Occipital lobe (tissue), 2 donors: ENCODE measurements around the gene TMEM131L. TPM values are rescaled to one million over a fixed set of nuclear protein-coding genes. Genes with fewer than 3 reads are reported as not detected.
"Not testable (repeated sequence)": the region's sequence is repeated elsewhere in the genome, so short reads cannot be mapped to it uniquely, and the experiment has no call there.

Experiments
- DNase-seq: peaks from one replicate; lab custom pipeline; 2025; lab: John Stamatoyannopoulos, UW
- total RNA-seq: library from RNA; depleted of rRNA; stranded (reverse); fragments of >200 nt; gene quantifications from one replicate; pipeline ENCODE4 v1.2.3, GENCODE V29; 2014

TMEM131L gene
- total RNA-seq, 1 donor from 2014 or later: 48.7 TPM

- DNase-seq: no peak
Observed at GRCh38 chr4:153502584-153502983, 36.4 kb downstream of the TMEM131L start.

GRCh38 chr4:153506341-153507309, 40.5 kb downstream of the TMEM131L start:
- no peak for DNase-seq

GRCh38 chr4:153507310-153508073, 41.3 kb downstream of the TMEM131L start:
- DNase-seq: no peak

DNA sequence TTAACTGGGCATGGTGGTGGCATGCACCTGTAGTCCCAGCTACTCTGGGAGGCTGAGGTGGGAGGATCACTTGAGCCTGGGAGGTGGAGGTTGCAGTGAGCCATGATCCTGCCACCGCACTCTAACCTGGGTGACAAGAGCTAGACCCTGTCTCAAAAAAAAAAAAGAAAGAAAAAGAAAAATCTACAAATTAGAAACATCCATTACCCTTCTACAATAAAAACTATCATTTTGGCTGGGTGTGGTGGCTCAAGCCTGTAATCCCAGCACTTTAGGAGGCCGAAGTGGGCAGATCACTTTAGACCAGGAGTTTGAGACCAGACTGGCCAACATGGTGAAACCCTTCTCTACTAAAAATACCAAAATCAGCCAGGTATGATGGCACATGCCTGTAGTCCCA, 43.1 kb downstream of the TMEM131L start:
- not testable (repeated sequence) for DNase-seq

DNA sequence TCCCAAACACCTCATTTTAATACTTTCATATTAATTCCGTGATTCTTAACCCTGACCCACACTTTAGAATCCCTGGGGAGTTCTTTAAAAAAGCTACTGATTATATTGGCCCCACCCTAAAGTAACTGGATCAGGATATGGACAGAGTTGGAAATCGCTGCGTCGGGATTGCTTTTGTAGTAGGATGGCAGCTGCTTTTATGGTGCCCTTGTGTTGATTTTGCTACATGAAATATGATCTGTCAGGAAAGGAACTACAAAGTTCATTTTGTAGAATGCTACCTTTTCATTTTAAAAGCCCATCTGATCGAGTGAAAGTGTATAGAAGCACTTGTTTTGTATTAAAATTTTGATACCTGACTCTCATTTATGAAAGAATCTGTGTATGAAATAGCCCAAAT, 43.6 kb downstream of the TMEM131L start:
- DNase-seq: no peak

- no peak for DNase-seq
Observed at GRCh38 chr4:153510252-153511001, 44.3 kb downstream of the TMEM131L start.

DNA sequence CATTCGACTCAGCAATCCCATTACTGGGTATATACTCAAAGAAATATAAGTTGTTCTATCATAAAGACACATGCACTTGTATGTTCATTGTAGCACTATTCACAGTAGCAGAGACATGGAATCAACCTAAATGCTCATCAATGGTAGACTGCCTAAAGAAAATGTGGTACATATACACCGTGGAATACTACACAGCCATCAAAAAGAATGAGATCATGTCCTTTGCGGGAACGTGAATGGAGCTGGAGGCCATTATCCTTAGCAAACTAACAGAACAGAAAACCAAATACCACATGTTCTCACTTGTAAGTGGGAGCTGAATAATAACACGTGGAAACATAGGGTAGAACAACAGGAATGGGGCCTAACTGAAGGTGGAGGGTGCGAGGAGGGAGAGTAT, 44.9 kb downstream of the TMEM131L start:
- no peak for DNase-seq

- no peak for DNase-seq
Observed at GRCh38 chr4:153512162-153512852, 46.1 kb downstream of the TMEM131L start.

DNA sequence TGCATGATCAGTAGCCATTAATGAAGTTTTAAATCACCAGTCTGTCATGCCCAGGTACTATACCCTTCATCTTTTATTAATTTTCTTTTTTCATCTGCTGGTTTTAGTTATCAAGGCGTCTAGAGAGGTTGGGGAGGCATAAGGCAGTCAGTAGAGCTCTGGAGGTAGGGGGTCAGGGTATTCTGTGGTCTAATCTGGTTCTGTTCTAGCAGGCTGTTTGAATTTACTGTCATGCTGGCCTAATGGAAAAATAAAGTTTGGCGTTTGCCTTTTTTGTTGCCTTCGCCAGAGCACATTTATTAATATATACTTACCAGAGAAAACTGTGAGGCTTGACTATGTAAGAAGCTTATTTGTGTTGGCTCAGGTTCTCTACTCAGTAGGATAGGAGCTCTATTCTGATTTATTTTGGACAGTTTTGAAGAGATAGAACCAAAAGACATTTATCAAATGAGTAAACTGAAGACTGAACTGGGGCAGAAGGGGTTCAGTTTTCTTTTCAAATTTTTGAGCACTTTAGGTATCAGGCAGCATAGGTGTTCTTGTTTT, 46.9 kb downstream of the TMEM131L start:
- no peak for DNase-seq

DNA sequence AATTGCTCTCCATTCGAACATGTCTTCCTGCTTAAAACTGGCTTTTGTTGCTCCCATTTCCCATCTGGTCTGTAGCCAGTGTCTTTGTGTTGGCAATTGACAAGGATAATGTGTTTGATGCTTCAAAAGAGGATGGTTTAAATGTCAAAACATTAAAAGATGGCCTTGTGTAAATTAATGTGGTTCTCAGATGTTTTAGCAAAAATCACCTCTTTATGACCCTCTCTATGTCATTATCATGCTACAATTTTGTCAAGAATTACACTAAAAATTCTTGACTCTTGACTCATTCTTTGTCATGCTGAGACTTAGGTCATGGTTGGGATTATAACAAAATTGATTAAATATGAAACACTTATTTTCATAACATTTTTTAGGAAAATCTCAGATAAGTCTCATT, 47.4 kb downstream of the TMEM131L start:
- DNase-seq: no peak

- DNase-seq: no peak
Observed at GRCh38 chr4:153514001-153514526, 47.9 kb downstream of the TMEM131L start.

DNA sequence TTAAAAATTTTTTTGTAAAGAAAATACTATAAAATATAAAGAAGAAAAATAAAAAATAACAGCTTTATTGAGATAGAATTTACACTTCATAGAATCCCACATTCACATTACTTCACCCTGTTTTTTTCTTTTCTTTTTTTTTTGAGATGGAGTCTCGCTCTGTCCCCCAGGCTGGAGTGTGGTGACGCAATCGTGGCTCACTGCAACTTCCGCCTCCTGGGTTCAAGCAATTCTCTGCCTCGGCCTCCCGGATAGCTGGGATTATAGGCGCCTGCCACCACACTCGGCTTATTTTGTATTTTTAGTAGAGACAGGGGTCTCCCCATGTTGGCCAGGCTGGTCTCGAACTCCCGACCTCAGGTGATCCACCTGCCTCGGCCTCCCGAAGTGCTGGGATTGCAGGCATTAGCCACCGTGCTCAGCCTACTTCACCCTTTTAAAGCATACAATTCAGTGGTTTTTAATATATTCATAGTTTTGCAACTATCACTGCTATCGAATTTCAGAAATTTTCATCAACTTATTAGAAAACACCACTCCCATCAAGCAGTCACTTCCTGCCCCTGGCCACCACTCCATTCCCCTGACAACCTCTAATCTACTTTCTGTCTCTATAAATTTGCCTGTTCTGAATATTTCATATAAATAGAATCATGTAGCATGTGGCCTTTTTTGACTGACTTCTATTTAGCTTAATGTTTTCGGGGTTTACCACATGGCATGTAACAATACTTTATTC, 48.7 kb downstream of the TMEM131L start:
- DNase-seq: no peak

DNA sequence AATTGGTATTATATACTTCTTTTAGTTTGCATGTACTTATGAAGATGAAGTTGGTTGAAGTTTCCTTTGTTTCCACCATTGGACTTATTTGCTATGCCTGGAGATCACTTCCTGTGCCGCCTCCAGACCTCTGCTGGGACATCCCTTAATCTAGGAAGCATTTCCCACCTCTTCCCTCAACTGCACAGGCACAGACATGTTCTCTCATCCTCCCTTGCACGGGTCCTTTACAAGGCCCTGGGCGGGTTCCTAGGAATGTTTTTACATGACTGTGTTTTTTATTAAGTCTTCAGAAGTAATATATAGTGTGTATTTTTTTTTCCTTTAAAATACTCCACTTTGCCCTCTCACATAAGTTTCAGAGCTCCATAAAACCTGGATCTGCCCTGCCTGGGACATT, 51.0 kb downstream of the TMEM131L start:
- no peak for DNase-seq

- no peak for DNase-seq
Observed at GRCh38 chr4:153518001-153518400, 51.8 kb downstream of the TMEM131L start.

DNA sequence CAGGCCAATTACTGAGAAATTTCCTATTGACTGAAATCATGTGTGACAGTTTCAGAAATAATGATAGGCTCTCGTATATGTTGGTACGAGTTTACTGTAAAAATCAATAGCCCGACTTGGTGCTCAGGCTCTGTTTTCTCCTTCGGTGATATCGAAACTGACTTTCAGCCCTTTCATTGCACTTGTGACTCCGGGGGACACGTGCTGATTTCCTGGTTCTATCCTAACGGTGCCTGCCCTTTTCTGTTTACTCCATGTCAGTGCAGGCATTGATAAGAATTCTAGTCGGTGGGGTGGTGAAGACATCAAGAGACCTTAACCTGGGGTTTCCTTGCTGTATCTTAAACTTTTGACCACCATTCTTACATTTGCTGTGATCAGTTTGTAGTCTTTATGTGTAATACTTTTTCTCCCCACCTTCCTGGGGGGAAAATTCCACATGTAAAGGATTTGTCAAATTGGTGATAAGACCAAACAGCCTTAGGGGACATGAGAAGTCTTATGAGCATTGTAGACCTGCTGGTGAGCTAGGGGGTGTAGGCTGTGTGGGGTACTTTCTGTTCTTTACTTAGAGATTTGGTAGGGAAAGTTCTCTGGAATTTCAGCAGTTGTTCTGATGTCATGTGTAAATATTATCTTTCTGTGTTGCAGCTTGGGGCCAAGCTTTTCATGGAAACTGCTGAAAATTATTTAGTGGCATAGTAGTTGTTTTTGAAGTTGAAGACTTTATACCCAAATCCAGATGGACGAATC, 52.7 kb downstream of the TMEM131L start:
- no peak for DNase-seq

- no peak for DNase-seq
Observed at GRCh38 chr4:153519687-153520086, 53.5 kb downstream of the TMEM131L start.

DNA sequence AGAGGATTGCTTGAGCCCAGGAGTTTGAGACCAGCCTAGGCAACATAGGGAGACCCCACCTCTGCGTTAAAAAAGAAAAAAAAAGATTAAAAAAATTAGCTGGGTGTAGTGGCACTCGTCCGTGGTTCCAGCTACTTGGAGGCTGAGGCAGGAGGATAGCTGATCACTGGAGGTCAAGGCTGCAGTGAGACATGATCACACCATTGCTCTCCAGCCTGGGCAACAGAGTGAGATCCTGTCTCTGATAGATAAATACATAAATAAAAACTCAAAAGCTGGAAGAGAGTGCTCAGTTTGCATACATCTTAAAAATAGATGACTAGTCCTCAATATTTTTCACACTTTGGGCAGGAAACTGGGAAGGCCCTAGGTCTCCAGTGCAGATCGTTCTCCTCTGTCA, 54.1 kb downstream of the TMEM131L start:
- no peak for DNase-seq

DNA sequence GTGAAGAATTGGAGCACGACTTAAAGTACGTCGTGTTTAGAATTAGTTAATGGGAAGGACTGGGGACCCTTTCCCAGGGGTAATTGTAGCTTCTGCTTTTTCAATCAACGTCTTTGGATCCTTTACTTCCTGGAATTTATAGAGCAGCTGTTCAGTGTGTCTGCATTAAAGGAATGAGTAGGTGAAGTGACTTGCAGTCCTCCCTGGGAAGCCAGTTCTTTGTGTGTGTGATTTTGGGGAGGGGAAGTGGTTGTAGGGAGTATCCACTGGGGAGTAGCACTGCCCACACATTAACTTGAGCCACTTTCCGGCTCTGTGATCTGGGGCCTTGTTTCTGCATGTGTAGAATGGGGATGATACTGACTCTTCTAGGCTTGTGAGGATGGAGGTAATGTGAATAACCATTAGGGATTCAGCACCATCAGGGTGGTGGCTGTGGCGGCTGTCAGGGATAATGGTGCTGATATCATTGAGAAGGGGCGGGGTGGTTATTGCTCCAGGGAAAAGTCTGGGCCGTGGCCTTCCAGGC, 54.7 kb downstream of the TMEM131L start:
- no peak for DNase-seq

GRCh38 chr4:153521478-153521877, 55.3 kb downstream of the TMEM131L start:
- no peak for DNase-seq
